DOHH2 (cell line): ENCODE results near the gene SUPT4H1.

Source experiments
- CTCF ChIP-seq: fragments of 200-600 bp; sonication (generic); IDR thresholded peaks from one replicate; pipeline ENCODE4 v1.5.1; 2014; ENCODE audit warnings: antibody characterized with exemption, mild to moderate bottlenecking, low read depth, low read length; ENCODE audit not compliant: poor library complexity, severe bottlenecking
- EZH2phosphoT487 ChIP-seq: fragments of 200-600 bp; sonication (generic); IDR thresholded peaks from 2 replicates; pipeline ENCODE4 v1.6.1; 2017; ENCODE audit warnings: borderline replicate concordance, mild to moderate bottlenecking, antibody characterized with exemption, low read length, moderate library complexity, mixed read lengths

DNA sequence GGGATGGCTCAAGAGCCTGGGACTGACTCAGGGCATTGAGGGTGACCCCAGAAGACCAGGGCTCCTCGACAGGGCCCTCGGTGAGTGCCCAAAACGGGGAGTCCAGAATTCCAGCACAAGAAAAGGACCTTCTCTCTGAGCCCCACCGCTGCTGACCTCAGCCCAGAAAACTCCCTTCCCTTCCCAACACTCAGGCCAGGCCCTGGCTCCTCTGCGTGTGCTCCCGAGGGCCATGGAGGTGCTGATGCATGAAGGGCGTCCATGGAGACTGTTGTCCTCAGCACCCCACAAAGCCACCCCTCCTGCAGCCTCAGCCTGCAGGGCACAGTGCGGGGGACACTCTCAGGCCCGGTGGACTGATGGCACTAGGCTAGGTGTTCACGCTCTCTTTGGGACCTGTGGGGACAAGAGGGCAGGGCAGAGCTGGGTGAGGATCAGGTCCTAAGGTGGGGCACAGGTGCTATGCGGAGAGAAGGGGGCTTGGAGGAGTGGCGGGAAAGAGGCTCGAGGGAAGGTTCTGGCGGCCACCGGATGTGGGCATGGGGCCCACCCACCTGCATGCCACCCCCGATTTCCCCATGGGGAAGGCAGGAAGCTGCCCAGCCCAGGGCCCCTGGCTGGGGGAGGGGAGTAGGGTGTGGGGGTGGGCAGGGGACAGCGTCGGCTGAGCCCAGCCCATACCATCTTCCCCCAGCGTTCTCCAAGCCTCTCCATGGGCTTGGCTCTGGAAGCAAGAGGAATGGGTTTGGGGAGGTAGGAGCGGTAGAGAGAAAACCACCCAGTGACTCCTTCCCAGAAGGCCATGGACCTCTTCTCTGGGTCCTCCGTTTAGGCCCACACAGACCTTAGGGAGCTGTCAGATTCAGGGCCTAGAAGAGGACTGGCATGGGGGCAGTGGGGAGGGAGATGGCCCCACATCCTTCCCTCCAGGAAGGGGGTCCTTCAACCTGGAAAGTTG, 18.9 kb downstream of the SUPT4H1 start:
- no peak for TF ChIP-seq CTCF
- TF ChIP-seq EZH2phosphoT487, result no peak
